ENCODE data around the gene UNC79.

DNA sequence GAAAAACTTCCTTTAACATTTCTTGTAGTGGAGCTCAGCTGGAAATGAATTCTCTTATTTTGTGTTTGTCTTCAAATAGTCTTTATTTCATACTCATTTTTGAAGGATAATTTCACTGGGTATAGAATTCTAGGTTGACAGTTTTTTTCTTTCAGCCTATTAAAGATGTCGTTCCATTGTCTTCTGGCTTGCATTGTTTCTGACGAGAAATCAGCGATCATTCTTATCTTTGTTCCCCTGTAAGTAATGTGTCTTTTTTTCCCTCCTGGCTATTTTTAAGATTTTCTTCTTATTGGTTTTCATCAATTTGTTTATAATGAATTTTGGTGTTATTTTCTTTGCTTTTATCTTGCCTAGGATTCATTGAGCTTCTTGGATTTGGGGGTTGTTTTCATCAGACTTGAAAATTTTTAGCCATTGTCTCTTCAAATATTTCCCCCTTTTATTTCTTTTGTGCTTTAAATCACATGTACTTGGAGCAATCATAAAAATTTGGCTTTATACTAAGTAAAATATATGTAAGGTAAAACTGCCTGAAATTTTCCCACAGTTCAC is 89.4 kb downstream of the UNC79 start:
- no peak for TF ChIP-seq CTCF (IDR thresholded peaks at IDR 0.05)
- TF ChIP-seq POLR2A (IDR thresholded peaks at IDR 0.05), result no peak
- no peak for TF ChIP-seq POLR2AphosphoS5 (IDR thresholded peaks at IDR 0.05)

Measured in transverse colon (tissue), 4 donors.